Lower lobe of right lung (tissue), 2 donors: ENCODE results near the gene COL23A1. TPM values are rescaled to one million over a fixed set of nuclear protein-coding genes. Genes with fewer than 3 reads are reported as not detected.

Experiments
- ATAC-seq, 2 donors: fragments of 200-7000 bp; cut with Tn5 transposase; one replicate each; pipeline ENCODE4 v1.9.1; 2020 to 2022; ENCODE audit warnings: mild to moderate bottlenecking in 2 of 2, moderate library complexity in 2 of 2
- DNase-seq: peaks from one replicate; pipeline ENCODE4 v3.0.0-alpha.2; 2020
- H3K27ac ChIP-seq: fragments of 200-600 bp; one replicate; pipeline ENCODE4 v1.8.0; 2022
- H3K27me3 ChIP-seq: fragments of 200-600 bp; one replicate; pipeline ENCODE4 v1.8.0; 2022; ENCODE audit warnings: low read depth
- H3K36me3 ChIP-seq: fragments of 200-600 bp; one replicate; pipeline ENCODE4 v1.8.0; 2022; ENCODE audit warnings: mild to moderate bottlenecking
- H3K4me1 ChIP-seq: fragments of 200-600 bp; one replicate; pipeline ENCODE4 v1.8.0; 2022
- H3K4me3 ChIP-seq: fragments of 200-600 bp; one replicate; pipeline ENCODE4 v1.8.0; 2022; ENCODE audit warnings: mild to moderate bottlenecking
- H3K9me3 ChIP-seq: fragments of 200-600 bp; one replicate; pipeline ENCODE4 v1.8.0; 2022
- intact Hi-C: fragments of 100-400 bp; cut with DNase I; formaldehyde crosslinking; loops from one replicate; pipeline ENCODE4 v1.11.0; 2022
- total RNA-seq: library from RNA; stranded (reverse); fragmentation: NEBNext Ultra II Directional; extraction: Animal tissue kit (Norgen Biotek cat#: 25700); gene quantifications from one replicate; pipeline ENCODE4 v1.2.1, GENCODE V29; 2021
- TF ChIP-seq, protein P1 (sequence below): fragments of 200-600 bp; IDR thresholded peaks from one replicate; pipeline ENCODE4 v1.8.0; 2022; ENCODE audit warnings: antibody characterized with exemption, mild to moderate bottlenecking
- donor health status: DM: no; HTN: yes; CAD: no; lungs with severe emphysema.

The COL23A1 gene
- total RNA-seq, 1 donor from 2014 or later = 1.2 TPM

DNA sequence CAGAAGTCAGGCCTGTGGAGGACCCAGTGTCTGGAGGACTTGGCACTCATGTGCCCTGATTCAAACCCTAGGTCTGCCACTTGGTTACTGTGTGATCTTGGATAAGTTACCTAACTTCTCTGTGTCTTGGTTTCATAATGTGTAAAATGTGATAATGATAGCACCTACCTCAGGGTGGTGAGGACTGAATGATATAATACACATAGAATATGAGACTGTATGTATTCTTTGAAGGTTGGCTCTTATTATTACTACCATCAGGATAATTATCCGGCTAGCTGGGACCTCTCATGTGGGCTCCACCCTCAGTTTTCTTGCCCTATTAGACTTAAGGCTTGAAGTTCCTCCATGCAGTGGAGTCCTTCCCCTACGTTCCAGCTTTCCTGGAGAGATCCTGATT lies 172.2 kb downstream of the COL23A1 start:
- Histone ChIP-seq H3K4me1 (peaks cover 3% of the 10 kb centered on the region), H3K27ac (no peak overlapping the region), H3K36me3 (no peaks in the 10 kb centered on the region), H3K9me3 (no peaks in the 10 kb centered on the region), H3K27me3 (peaks cover 3% of the 10 kb centered on the region), H3K4me3 (no peak overlapping the region)
- ATAC-seq = no peak
- intact Hi-C loops = no loop called here
- TF ChIP-seq, protein P1, sequence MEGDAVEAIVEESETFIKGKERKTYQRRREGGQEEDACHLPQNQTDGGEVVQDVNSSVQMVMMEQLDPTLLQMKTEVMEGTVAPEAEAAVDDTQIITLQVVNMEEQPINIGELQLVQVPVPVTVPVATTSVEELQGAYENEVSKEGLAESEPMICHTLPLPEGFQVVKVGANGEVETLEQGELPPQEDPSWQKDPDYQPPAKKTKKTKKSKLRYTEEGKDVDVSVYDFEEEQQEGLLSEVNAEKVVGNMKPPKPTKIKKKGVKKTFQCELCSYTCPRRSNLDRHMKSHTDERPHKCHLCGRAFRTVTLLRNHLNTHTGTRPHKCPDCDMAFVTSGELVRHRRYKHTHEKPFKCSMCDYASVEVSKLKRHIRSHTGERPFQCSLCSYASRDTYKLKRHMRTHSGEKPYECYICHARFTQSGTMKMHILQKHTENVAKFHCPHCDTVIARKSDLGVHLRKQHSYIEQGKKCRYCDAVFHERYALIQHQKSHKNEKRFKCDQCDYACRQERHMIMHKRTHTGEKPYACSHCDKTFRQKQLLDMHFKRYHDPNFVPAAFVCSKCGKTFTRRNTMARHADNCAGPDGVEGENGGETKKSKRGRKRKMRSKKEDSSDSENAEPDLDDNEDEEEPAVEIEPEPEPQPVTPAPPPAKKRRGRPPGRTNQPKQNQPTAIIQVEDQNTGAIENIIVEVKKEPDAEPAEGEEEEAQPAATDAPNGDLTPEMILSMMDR = no peak
- DNase-seq = no peak

- no peaks in the 10 kb centered on the region for H3K36me3 ChIP-seq
- peaks cover 3% of the 10 kb centered on the region for H3K27me3 ChIP-seq
- H3K27ac ChIP-seq = no peak overlapping the region
- TF ChIP-seq, protein P1 = no peak
- no peaks in the 10 kb centered on the region for H3K9me3 ChIP-seq
- DNase-seq (no peak), ATAC-seq (no peak)
- no peak overlapping the region for H3K4me3 ChIP-seq
- H3K4me1 ChIP-seq = peaks cover 3% of the 10 kb centered on the region
- intact Hi-C loops = no loop called here
Observed at GRCh38 chr5:178417391-178417811, 172.8 kb downstream of the COL23A1 start.

DNA sequence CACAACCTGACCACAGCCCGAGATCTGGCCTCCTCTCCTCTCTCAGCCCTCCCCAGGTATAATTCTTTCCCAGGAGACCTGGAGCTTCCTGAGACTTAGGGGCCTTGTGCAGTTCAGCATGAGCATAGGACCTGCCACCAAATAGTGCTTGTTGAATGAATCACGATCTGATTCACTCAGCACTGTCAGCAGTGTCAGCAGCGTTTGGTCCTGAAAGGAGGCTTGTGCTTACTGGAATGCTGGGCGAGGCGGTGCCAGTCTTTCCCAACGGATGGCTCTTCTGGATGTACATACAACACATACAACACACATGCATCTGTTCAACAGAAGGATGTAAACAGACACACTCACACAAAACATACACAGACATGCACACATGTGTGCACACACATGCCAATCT lies 173.3 kb downstream of the COL23A1 start:
- H3K27me3 ChIP-seq = peaks cover 3% of the 10 kb centered on the region
- H3K4me3 ChIP-seq = no peak overlapping the region
- no peaks in the 10 kb centered on the region for H3K36me3 ChIP-seq
- peaks cover 3% of the 10 kb centered on the region for H3K4me1 ChIP-seq
- intact Hi-C loops = no loop called here
- no peak overlapping the region for H3K27ac ChIP-seq
- TF ChIP-seq, protein P1 = no peak
- DNase-seq = no peak
- ATAC-seq = no peak
- no peaks in the 10 kb centered on the region for H3K9me3 ChIP-seq

DNA sequence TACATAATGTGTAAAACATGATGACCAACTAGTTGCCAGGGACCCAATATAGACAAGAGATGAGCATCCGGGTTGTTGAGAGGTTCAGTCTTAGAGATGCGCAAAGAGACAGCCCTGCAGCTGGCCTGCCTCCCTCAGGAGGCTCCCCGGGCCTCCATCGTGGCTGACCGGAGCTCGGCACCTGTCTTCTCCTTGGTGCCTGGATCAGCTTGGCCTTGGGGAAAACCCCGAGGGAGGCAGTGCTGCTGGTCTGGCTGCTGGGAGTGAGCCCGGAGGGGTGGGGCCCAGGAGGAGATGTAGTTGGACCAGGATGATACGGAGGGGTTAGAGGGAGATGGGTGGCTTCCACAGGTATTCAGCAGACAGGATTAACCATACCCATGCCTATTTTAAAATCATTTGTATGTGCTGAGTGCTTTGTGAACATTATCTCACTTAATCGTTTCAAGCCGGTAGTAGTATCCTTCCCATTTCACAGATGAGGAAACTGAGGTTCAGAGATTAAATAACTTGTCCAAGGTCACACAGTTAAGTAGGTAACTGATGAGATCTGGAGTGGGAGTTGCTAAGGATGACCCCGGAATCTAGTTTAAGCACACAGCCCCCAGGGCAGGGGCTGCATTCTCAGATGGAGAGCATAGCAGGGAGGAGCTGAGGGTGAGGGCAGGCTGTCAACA lies 173.8 kb downstream of the COL23A1 start:
- DNase-seq (no peak), ATAC-seq (no peak)
- no peaks in the 10 kb centered on the region for H3K9me3 ChIP-seq
- intact Hi-C loops = no loop called here
- peaks cover 3% of the 10 kb centered on the region for H3K27me3 ChIP-seq
- no peak overlapping the region for H3K4me3 ChIP-seq
- TF ChIP-seq, protein P1 = no peak
- peaks cover 3% of the 10 kb centered on the region for H3K4me1 ChIP-seq
- H3K36me3 ChIP-seq = no peaks in the 10 kb centered on the region
- H3K27ac ChIP-seq = no peak overlapping the region

DNA sequence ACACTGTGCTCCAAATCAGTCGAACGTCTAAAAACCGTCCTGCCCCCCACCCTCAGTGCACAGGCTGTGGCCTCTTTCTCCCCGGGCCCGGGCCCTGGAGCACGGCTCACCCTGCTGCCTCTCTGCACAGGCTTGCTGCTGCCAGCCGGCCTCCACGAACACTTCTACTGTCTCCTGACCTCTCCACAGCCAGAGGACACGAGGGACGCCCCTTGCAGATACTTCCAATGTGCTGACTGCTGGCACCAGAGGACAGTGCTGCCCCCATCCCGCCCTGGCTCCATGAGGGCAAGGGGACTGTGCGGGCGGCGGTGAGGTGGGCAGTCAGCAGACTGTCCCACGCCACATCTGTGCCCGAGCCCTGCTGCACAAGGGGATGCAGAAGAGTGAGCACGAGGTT lies 174.8 kb downstream of the COL23A1 start:
- Histone ChIP-seq H3K4me3 (no peak overlapping the region), H3K36me3 (no peaks in the 10 kb centered on the region), H3K27me3 (peaks cover 3% of the 10 kb centered on the region), H3K27ac (no peak overlapping the region), H3K4me1 (peaks cover 3% of the 10 kb centered on the region), H3K9me3 (no peaks in the 10 kb centered on the region)
- intact Hi-C loops = no loop called here
- DNase-seq (no peak), ATAC-seq (no peak)
- TF ChIP-seq, protein P1 = no peak
